MG63 (cell line): Measurements from ENCODE around the gene DCUN1D2. TPM values are rescaled to one million over a fixed set of nuclear protein-coding genes. Genes with fewer than 3 reads are reported as not detected.
"Not testable (repeated sequence)": the region's sequence is repeated elsewhere in the genome, so short reads cannot be mapped to it uniquely, and the experiment has no call there.

Experiments used
- DNase-seq: peaks from one replicate; pipeline ENCODE4 v3.0.0-alpha.2; 2020
- H3K27me3 ChIP-seq: fragments of 250-450 bp; sonication (Bioruptor Pico); 2 replicates; pipeline ENCODE4 v1.5.1; 2020; ENCODE audit warnings: mild to moderate bottlenecking, moderate library complexity
- H3K36me3 ChIP-seq: fragments of 250-450 bp; sonication (Bioruptor Pico); 2 replicates; pipeline ENCODE4 v1.5.1; 2020; ENCODE audit warnings: mild to moderate bottlenecking, moderate library complexity
- H3K4me3 ChIP-seq: fragments of 250-450 bp; sonication (Bioruptor Pico); 2 replicates; pipeline ENCODE4 v1.5.1; 2020; ENCODE audit warnings: mild to moderate bottlenecking, moderate library complexity
- H3K9me3 ChIP-seq: fragments of 250-450 bp; sonication (Bioruptor Pico); 2 replicates; pipeline ENCODE4 v1.5.1; 2020; ENCODE audit warnings: mild to moderate bottlenecking, moderate library complexity
- total RNA-seq: library from RNA; depleted of rRNA; stranded (reverse); fragments of >200 nt; shearing (Covaris generic); gene quantifications from 2 replicates; pipeline ENCODE4 v1.2.3, GENCODE V29; 2014; ENCODE audit warnings: low replicate concordance

DCUN1D2 gene
- total RNA-seq, 1 experiment from 2014 or later = 6.8 TPM

- H3K36me3 ChIP-seq = peaks cover 15% of the 10 kb centered on the region
Measured at GRCh38 chr13:113447596-113447995, 42.9 kb downstream of the DCUN1D2 start.

GRCh38 chr13:113446488-113446854 is 44.0 kb downstream of the DCUN1D2 start:
- Histone ChIP-seq H3K4me3 (no peak overlapping the region), H3K36me3 (peaks cover 21% of the 10 kb centered on the region), H3K9me3 (no peaks in the 10 kb centered on the region; the same call in 1 of the 2 replicates), H3K27me3 (no peaks in the 10 kb centered on the region)
- no peak for DNase-seq

More at GRCh38 chr13:113447596-113447995, 42.9 kb downstream of the DCUN1D2 start:
- Histone ChIP-seq H3K9me3 (no peaks in the 10 kb centered on the region; the same call in 1 of the 2 replicates), H3K27me3 (no peaks in the 10 kb centered on the region), H3K4me3 (no peak overlapping the region)
- no peak for DNase-seq

- Histone ChIP-seq H3K27me3 (no peaks in the 10 kb centered on the region), H3K9me3 (no peaks in the 10 kb centered on the region; the same call in 1 of the 2 replicates), H3K4me3 (no peak overlapping the region), H3K36me3 (peaks cover 23% of the 10 kb centered on the region)
- DNase-seq = no peak
Measured at GRCh38 chr13:113445791-113446487, 44.6 kb downstream of the DCUN1D2 start.

GRCh38 chr13:113443991-113444390 is 46.5 kb downstream of the DCUN1D2 start:
- Histone ChIP-seq H3K36me3 (peaks cover 28% of the 10 kb centered on the region), H3K27me3 (no peaks in the 10 kb centered on the region), H3K4me3 (no peak overlapping the region), H3K9me3 (no peaks in the 10 kb centered on the region; the same call in 1 of the 2 replicates)
- no peak for DNase-seq

- Histone ChIP-seq H3K36me3 (peaks cover 28% of the 10 kb centered on the region), H3K9me3 (no peaks in the 10 kb centered on the region; the same call in 1 of the 2 replicates), H3K27me3 (no peaks in the 10 kb centered on the region), H3K4me3 (no peak overlapping the region)
- no peak for DNase-seq
Measured at GRCh38 chr13:113442985-113443362, 47.5 kb downstream of the DCUN1D2 start.

GRCh38 chr13:113442354-113442984 is 48.0 kb downstream of the DCUN1D2 start:
- DNase-seq = no peak
- Histone ChIP-seq H3K4me3 (no peak overlapping the region), H3K9me3 (no peaks in the 10 kb centered on the region; the same call in 1 of the 2 replicates), H3K36me3 (peaks cover 25% of the 10 kb centered on the region), H3K27me3 (no peaks in the 10 kb centered on the region)

- DNase-seq = no peak
- H3K36me3 ChIP-seq = peaks cover 25% of the 10 kb centered on the region
- no peaks in the 10 kb centered on the region for H3K27me3 ChIP-seq
- H3K4me3 ChIP-seq = no peak overlapping the region
- H3K9me3 ChIP-seq = no peaks in the 10 kb centered on the region; the same call in 1 of the 2 replicates
Measured at GRCh38 chr13:113441661-113442060, 48.9 kb downstream of the DCUN1D2 start.

- no peak overlapping the region for H3K4me3 ChIP-seq
- no peak for DNase-seq
- no peaks in the 10 kb centered on the region for H3K27me3 ChIP-seq
- H3K9me3 ChIP-seq = no peaks in the 10 kb centered on the region
- peaks cover 15% of the 10 kb centered on the region for H3K36me3 ChIP-seq
Measured at GRCh38 chr13:113437408-113438010, 53.0 kb downstream of the DCUN1D2 start.

GRCh38 chr13:113436866-113437265 is 53.6 kb downstream of the DCUN1D2 start:
- not testable (repeated sequence) for H3K9me3 ChIP-seq, H3K4me3 ChIP-seq, H3K27me3 ChIP-seq, H3K36me3 ChIP-seq, DNase-seq

- H3K9me3 ChIP-seq, H3K4me3 ChIP-seq, H3K36me3 ChIP-seq, DNase-seq, H3K27me3 ChIP-seq: not testable (repeated sequence)
Measured at GRCh38 chr13:113435907-113436306, 54.6 kb downstream of the DCUN1D2 start.

GRCh38 chr13:113433391-113433916 is 57.1 kb downstream of the DCUN1D2 start:
- DNase-seq = no peak
- Histone ChIP-seq H3K36me3 (no peaks in the 10 kb centered on the region), H3K4me3 (no peak overlapping the region), H3K27me3 (no peaks in the 10 kb centered on the region), H3K9me3 (no peaks in the 10 kb centered on the region)

- no peak for DNase-seq
- Histone ChIP-seq H3K27me3 (no peaks in the 10 kb centered on the region), H3K36me3 (no peaks in the 10 kb centered on the region), H3K4me3 (no peak overlapping the region), H3K9me3 (no peaks in the 10 kb centered on the region)
Measured at GRCh38 chr13:113432506-113433270, 57.8 kb downstream of the DCUN1D2 start.

GRCh38 chr13:113431171-113431570 is 59.3 kb downstream of the DCUN1D2 start:
- no peaks in the 10 kb centered on the region for H3K9me3 ChIP-seq
- no peaks in the 10 kb centered on the region for H3K27me3 ChIP-seq
- no peaks in the 10 kb centered on the region for H3K36me3 ChIP-seq
- H3K4me3 ChIP-seq = no peak overlapping the region
- DNase-seq = no peak

- Histone ChIP-seq H3K4me3 (no peak overlapping the region), H3K36me3 (no peaks in the 10 kb centered on the region), H3K27me3 (no peaks in the 10 kb centered on the region), H3K9me3 (no peaks in the 10 kb centered on the region)
- DNase-seq = no peak
Measured at GRCh38 chr13:113430378-113431110, 60.0 kb downstream of the DCUN1D2 start.

GRCh38 chr13:113429608-113429985 is 60.9 kb downstream of the DCUN1D2 start:
- no peaks in the 10 kb centered on the region for H3K9me3 ChIP-seq
- no peaks in the 10 kb centered on the region for H3K27me3 ChIP-seq
- no peak for DNase-seq
- H3K36me3 ChIP-seq = no peaks in the 10 kb centered on the region
- H3K4me3 ChIP-seq = no peak overlapping the region

- no peaks in the 10 kb centered on the region for H3K27me3 ChIP-seq
- no peaks in the 10 kb centered on the region for H3K36me3 ChIP-seq
- no peaks in the 10 kb centered on the region for H3K9me3 ChIP-seq
- H3K4me3 ChIP-seq = no peak overlapping the region
- no peak for DNase-seq
Measured at GRCh38 chr13:113428871-113429607, 61.5 kb downstream of the DCUN1D2 start.
